Progenitor cell of endocrine pancreas (in vitro differentiated cells): ENCODE measurements around the gene JMJD4. TPM values are rescaled to one million over a fixed set of nuclear protein-coding genes. Genes with fewer than 3 reads are reported as not detected.
"Not testable (repeated sequence)": the region's sequence is repeated elsewhere in the genome, so short reads cannot be mapped to it uniquely, and the experiment has no call there.

Experiments
- DNase-seq: peaks from one replicate; pipeline ENCODE4 v3.0.0; 2021; ENCODE audit warnings: low spot score; ENCODE audit not compliant: unreplicated experiment
- H3K27ac Mint-ChIP-seq: 2 replicates; pipeline ENCODE4 v1.8.0; 2021; ENCODE audit warnings: mild to moderate bottlenecking, moderate library complexity, mixed read lengths
- H3K27me3 Mint-ChIP-seq: 2 replicates; pipeline ENCODE4 v1.8.0; 2021; ENCODE audit warnings: mixed read lengths
- H3K36me3 Mint-ChIP-seq: 2 replicates; pipeline ENCODE4 v1.8.0; 2022; ENCODE audit warnings: mixed read lengths; ENCODE audit not compliant: insufficient read depth
- H3K4me1 Mint-ChIP-seq: 2 replicates; pipeline ENCODE4 v1.8.0; 2021; ENCODE audit warnings: low read depth, mixed read lengths
- H3K4me3 Mint-ChIP-seq: 2 replicates; pipeline ENCODE4 v1.8.0; 2021; ENCODE audit warnings: low read depth, mild to moderate bottlenecking, moderate library complexity, mixed read lengths
- H3K9me3 Mint-ChIP-seq: 2 replicates; pipeline ENCODE4 v1.8.0; 2021; ENCODE audit warnings: low read depth, mixed read lengths
- total RNA-seq: library from RNA; stranded (reverse); gene quantifications from 2 replicates; pipeline ENCODE4 v1.2.1, GENCODE V29; 2021
- TF ChIP-seq, protein P1 (sequence below): fragments of 200-600 bp; sonication (generic); IDR thresholded peaks from one replicate; pipeline ENCODE4 v1.5.0; 2021; ENCODE audit warnings: antibody characterized with exemption, mild to moderate bottlenecking; ENCODE audit not compliant: unreplicated experiment

Gene JMJD4
- total RNA-seq, 1 donor from 2014 or later = 26.4 TPM

DNA sequence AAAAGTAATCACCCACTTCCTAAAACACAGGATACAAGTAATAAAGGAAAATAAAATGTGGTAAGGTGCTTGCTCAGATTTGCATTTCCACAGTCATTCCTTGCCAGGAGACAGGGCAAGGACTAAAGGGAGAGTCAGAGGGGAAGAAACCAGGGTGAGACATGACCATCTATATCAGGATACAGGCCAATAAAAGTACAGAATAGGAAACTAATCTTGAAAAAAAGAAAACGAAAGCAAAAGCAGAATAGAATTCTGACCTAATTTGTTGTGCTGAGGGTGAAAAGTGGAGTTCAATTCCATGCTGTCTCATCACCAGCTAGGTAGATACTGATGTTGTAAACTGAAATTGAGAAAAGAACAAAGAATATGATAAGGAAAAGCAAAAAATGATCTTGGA lies 27.3 kb downstream of the JMJD4 start:
- Mint-ChIP-seq H3K9me3 (peaks cover 48% of the 10 kb centered on the region), H3K36me3 (no peaks in the 10 kb centered on the region), H3K4me3 (no peak overlapping the region), H3K4me1 (no peaks in the 10 kb centered on the region), H3K27me3 (no peaks in the 10 kb centered on the region), H3K27ac (no peak overlapping the region)
- TF ChIP-seq, protein P1, sequence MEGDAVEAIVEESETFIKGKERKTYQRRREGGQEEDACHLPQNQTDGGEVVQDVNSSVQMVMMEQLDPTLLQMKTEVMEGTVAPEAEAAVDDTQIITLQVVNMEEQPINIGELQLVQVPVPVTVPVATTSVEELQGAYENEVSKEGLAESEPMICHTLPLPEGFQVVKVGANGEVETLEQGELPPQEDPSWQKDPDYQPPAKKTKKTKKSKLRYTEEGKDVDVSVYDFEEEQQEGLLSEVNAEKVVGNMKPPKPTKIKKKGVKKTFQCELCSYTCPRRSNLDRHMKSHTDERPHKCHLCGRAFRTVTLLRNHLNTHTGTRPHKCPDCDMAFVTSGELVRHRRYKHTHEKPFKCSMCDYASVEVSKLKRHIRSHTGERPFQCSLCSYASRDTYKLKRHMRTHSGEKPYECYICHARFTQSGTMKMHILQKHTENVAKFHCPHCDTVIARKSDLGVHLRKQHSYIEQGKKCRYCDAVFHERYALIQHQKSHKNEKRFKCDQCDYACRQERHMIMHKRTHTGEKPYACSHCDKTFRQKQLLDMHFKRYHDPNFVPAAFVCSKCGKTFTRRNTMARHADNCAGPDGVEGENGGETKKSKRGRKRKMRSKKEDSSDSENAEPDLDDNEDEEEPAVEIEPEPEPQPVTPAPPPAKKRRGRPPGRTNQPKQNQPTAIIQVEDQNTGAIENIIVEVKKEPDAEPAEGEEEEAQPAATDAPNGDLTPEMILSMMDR = no peak
- no peak for DNase-seq

DNA sequence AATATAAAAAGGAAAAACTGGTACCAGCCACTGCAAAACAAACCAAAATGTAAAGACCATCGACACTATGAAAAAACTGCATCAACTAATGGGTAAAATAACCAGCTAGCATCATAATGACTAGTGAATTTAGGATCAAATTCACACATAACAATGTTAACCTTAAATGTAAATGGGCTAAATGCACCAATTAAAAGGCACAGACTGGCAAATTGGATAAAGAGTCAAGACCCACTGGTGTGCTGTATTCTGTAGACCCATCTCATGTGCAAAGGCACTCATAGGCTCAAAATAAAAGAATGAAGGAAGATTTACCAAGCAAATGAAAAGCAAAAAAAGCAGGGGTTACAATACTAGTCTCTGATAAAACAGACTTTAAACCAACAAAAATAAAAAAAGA lies 33.5 kb downstream of the JMJD4 start:
- not testable (repeated sequence) for H3K4me1 Mint-ChIP-seq, H3K4me3 Mint-ChIP-seq, H3K36me3 Mint-ChIP-seq, DNase-seq, H3K27me3 Mint-ChIP-seq, H3K27ac Mint-ChIP-seq
- peaks cover 47% of the 10 kb centered on the region for H3K9me3 Mint-ChIP-seq

DNA sequence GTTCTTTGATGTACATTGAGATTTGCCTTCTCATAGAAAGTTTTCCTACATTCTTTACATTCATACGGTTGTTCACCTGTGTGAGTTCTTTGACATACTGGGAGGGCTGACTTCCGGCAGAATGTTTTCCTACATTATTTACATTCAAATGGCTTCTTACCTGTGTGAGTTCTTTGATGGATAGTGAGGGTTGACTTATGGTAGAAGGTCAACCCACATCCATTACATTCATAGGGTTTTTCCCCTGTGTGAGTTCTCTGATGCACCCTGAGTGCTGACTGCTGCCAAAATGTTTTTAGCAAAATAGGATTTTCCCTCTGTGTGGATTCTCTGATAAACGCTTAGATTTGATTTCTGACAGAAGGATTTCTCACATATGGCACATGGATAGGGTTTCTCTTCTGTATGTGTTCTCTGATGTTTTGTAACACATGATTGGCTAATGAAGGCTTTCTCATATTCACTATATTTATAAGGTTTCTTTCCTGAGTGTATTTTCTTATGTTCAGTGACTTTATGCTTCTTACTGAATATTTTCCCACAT lies 37.7 kb downstream of the JMJD4 start:
- Mint-ChIP-seq H3K27me3 (no peaks in the 10 kb centered on the region), H3K4me3 (no peak overlapping the region), H3K4me1 (no peaks in the 10 kb centered on the region), H3K27ac (no peak overlapping the region), H3K9me3 (peaks cover 33% of the 10 kb centered on the region), H3K36me3 (no peaks in the 10 kb centered on the region)
- TF ChIP-seq, protein P1 = no peak
- DNase-seq = no peak

DNA sequence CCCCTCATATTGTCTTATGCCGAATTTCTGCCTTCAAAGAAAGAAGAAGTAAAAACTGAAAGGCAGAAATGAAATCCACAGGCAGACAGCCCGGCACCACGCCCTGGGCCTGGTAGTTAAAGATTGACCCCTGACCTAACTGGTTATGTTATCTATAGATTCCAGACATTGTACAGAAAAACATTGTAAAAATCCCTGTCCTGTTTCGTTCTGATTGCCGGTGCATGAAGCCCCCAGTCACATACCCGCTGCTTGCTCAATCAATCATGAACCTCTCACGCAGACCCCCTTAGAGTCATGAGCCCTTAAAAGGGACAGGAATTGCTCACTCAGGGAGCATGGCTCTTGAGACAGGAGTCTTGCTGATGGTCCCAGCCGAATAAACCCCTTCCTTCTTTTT lies 49.3 kb downstream of the JMJD4 start:
- H3K36me3 Mint-ChIP-seq = peaks cover 1% of the 10 kb centered on the region
- no peaks in the 10 kb centered on the region for H3K4me1 Mint-ChIP-seq
- TF ChIP-seq, protein P1 = no peak
- no peaks in the 10 kb centered on the region for H3K27me3 Mint-ChIP-seq
- no peak for DNase-seq
- no peak overlapping the region for H3K4me3 Mint-ChIP-seq
- H3K27ac Mint-ChIP-seq = no peak overlapping the region
- peaks cover 44% of the 10 kb centered on the region for H3K9me3 Mint-ChIP-seq

Other genes starting within 250 kb of the JMJD4 start
- 19.8 and 24.1 TPM in 2 replicates for gene ZNF678, start 171.7 kb downstream of the JMJD4 start, total RNA-seq
- gene SNAP47, start 133 bp upstream of the JMJD4 start, total RNA-seq = 38.8 and 39.6 TPM in 2 replicates
- gene PRSS38, start 80.4 kb upstream of the JMJD4 start, total RNA-seq = not detected in 2 replicates
- gene WNT9A, start 212.6 kb upstream of the JMJD4 start, total RNA-seq = 1.2 TPM in 2 replicates